PFSK-1 (cell line): ENCODE data around the gene TMEM184B.

ENCODE experiments used
- FOXP2 ChIP-seq: optimal IDR thresholded peaks from 2 replicates; pipeline ENCODE3; 2011; ENCODE audit warnings: borderline replicate concordance, control low read depth, inconsistent platforms; ENCODE audit not compliant: insufficient read depth; ENCODE audit errors: extremely low read length, extremely low read depth
- POLR2AphosphoS5 ChIP-seq: IDR thresholded peaks from 2 replicates; pipeline ENCODE4 v1.6.1; 2012; ENCODE audit warnings: low read depth, mild to moderate bottlenecking, control low read depth, low read length, moderate library complexity
- REST ChIP-seq, 2 experiments: IDR thresholded peaks; 2 replicates each; pipeline versions ENCODE4 v1.6.1 to v1.8.0; 2011 to 2012; ENCODE audit warnings: low read depth in 2 of 2, low read length in 2 of 2, control low read depth in 1 of 2, inconsistent platforms in 1 of 2, mild to moderate bottlenecking in 1 of 2, moderate library complexity in 1 of 2; ENCODE audit not compliant: insufficient read depth in 1 of 2
- SIN3A ChIP-seq: IDR thresholded peaks from 2 replicates; pipeline ENCODE4 v1.6.1; 2012; ENCODE audit warnings: mild to moderate bottlenecking, low read length, moderate library complexity, borderline replicate concordance; ENCODE audit not compliant: insufficient read depth
- TAF1 ChIP-seq: IDR thresholded peaks from 2 replicates; pipeline ENCODE4 v1.6.1; 2012; ENCODE audit warnings: low read length, control low read depth, borderline replicate concordance; ENCODE audit not compliant: insufficient read depth

The TMEM184B gene

GRCh38 chr22:38296372-38296771 lies 23.6 kb upstream of the TMEM184B start:
- TF ChIP-seq TAF1 (no peak), FOXP2 (no peak), SIN3A (no peak), REST (IDR thresholded peaks at IDR 0.05; ENCODE audit: insufficient read depth in 1 of 2, low read depth in 2 of 2, low read length in 2 of 2) (no peak), POLR2AphosphoS5 (no peak)

DNA sequence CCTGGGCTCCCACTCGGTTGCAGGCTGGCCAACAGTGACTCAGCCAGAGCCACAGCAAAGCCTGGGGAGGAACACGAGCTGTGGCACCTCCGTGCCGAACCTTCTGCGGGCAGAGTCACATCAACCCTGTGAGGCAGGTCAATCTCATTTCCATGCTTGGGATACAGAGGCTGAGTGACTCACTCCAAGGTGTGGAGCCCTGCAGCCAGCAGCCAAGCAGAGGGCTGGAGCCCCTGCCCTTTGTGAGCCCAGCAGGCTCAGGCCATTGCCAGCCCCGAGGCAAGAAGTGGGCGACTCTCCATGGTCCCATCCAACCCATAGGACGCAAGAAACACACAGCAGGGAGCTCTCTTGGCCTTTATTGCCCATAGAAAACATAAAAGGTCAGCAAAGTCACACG lies 23.1 kb upstream of the TMEM184B start:
- TF ChIP-seq POLR2AphosphoS5 (no peak), SIN3A (no peak), TAF1 (no peak), FOXP2 (no peak), REST (IDR thresholded peaks at IDR 0.05; ENCODE audit: insufficient read depth in 1 of 2, low read depth in 2 of 2, low read length in 2 of 2) (no peak)

DNA sequence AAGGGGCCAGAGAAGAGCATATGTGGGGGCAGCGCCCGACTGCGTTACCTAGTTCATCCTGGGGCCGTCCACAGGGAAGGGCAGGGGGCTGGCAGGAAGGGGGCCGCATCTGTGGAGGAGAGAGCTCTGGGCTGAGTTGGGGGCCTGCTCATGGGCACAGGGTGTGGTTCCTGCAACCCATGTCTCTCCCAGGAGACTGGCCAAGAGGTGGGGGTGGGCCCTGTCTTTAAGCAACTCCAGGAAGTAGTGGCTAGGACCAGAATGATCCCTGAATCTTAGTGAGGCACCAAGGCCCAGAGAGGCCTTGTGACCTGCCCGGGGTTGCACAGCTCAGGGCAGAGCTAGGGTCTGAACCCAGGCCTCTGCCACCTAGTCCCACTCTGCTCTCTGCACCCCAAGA lies 22.5 kb upstream of the TMEM184B start:
- TF ChIP-seq TAF1 (no peak), SIN3A (no peak), POLR2AphosphoS5 (no peak), REST (IDR thresholded peaks at IDR 0.05; ENCODE audit: insufficient read depth in 1 of 2, low read depth in 2 of 2, low read length in 2 of 2) (no peak), FOXP2 (no peak)

- TF ChIP-seq POLR2AphosphoS5: no peak
- no peak for TF ChIP-seq SIN3A
- TF ChIP-seq FOXP2: no peak
- TF ChIP-seq REST (IDR thresholded peaks at IDR 0.05; ENCODE audit: insufficient read depth in 1 of 2, low read depth in 2 of 2, low read length in 2 of 2): no peak
- no peak for TF ChIP-seq TAF1
Measured at GRCh38 chr22:38294193-38294592, 21.4 kb upstream of the TMEM184B start.

- TF ChIP-seq POLR2AphosphoS5 (no peak), REST (IDR thresholded peaks at IDR 0.05; ENCODE audit: insufficient read depth in 1 of 2, low read depth in 2 of 2, low read length in 2 of 2) (no peak), FOXP2 (no peak), TAF1 (no peak), SIN3A (no peak)
Measured at GRCh38 chr22:38292694-38293093, 19.9 kb upstream of the TMEM184B start.
